Naive B cell (primary cell): ENCODE data around the gene SYT15. TPM values are rescaled to one million over a fixed set of nuclear protein-coding genes. Genes with fewer than 3 reads are reported as not detected.
"Not testable (repeated sequence)": the region's sequence is repeated elsewhere in the genome, so short reads cannot be mapped to it uniquely, and the experiment has no call there.

Source experiments
- ATAC-seq, 2 donors: fragments of 150-1000 bp; cut with Tn5 transposase; 2 replicates each; pipeline ENCODE4 v1.10.0; 2021; ENCODE audit warnings: low read depth in 2 of 2, mild to moderate bottlenecking in 2 of 2, moderate library complexity in 2 of 2
- DNase-seq: peaks from one replicate; pipeline ENCODE4 v3.0.0; 2022
- H3K27ac Mint-ChIP-seq, 6 donors: one replicate each; pipeline ENCODE4 v1.8.0; 2020 to 2022; ENCODE audit warnings: mild to moderate bottlenecking in 6 of 6, mixed read lengths in 6 of 6, moderate library complexity in 5 of 6, inconsistent platforms in 2 of 6
- H3K27me3 Mint-ChIP-seq, 3 donors: one replicate each; pipeline ENCODE4 v1.8.0; 2021 to 2022; ENCODE audit warnings: mixed read lengths in 3 of 3, mild to moderate bottlenecking in 1 of 3
- H3K36me3 Mint-ChIP-seq, 2 donors: one replicate each; pipeline ENCODE4 v1.8.0; 2020 to 2022; ENCODE audit warnings: mixed read lengths in 2 of 2, inconsistent platforms in 1 of 2, mild to moderate bottlenecking in 1 of 2
- H3K4me1 Mint-ChIP-seq, 3 donors: one replicate each; pipeline ENCODE4 v1.8.0; 2020 to 2022; ENCODE audit warnings: mixed read lengths in 3 of 3, inconsistent platforms in 1 of 3, mild to moderate bottlenecking in 1 of 3, moderate library complexity in 1 of 3
- H3K4me3 Mint-ChIP-seq, 8 donors: one replicate each; pipeline ENCODE4 v1.8.0; 2020 to 2022; ENCODE audit warnings: mild to moderate bottlenecking in 8 of 8, mixed read lengths in 8 of 8, moderate library complexity in 8 of 8, inconsistent platforms in 2 of 8
- H3K9me3 Mint-ChIP-seq, 7 donors: one replicate each; pipeline ENCODE4 v1.8.0; 2020 to 2022; ENCODE audit warnings: mixed read lengths in 7 of 7, mild to moderate bottlenecking in 5 of 7, inconsistent platforms in 2 of 7, moderate library complexity in 1 of 7
- polyA plus RNA-seq, 6 donors: library from polyadenylated mRNA; unstranded; fragments of 300-500 nt; fragmentation: Illumina TruSeq; gene quantifications; one replicate each; pipeline ENCODE4 v1.2.3, GENCODE V29; 2021; ENCODE audit warnings: low read depth in 6 of 6

SYT15 gene
- polyA plus RNA-seq, 6 donors from 2014 or later: 0.06 to 0.36 (median 0.07) TPM; not detected in 2

DNA sequence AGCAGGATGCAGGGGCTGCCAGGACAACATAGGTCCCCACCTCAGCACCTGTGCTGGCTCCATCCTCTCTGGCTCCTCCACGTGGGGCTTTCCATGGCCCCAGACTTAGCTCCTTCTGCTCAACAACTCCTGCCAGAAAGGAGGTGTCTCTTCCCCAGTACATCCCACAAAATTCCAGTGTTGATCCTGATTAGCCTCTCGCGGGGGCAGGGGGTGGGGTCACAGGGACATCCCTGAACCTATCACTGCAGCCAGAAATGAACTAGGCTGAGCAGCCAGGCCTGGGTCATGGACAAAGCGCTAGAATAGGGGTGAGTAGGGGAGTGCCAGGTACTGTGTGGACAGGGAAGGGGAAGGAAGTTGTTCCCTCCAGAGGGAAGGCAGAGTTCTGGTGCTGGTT is 5.0 kb upstream of the SYT15 start:
- H3K4me3 Mint-ChIP-seq, DNase-seq, ATAC-seq, H3K9me3 Mint-ChIP-seq, H3K4me1 Mint-ChIP-seq, H3K36me3 Mint-ChIP-seq, H3K27me3 Mint-ChIP-seq, H3K27ac Mint-ChIP-seq: not testable (repeated sequence)

DNA sequence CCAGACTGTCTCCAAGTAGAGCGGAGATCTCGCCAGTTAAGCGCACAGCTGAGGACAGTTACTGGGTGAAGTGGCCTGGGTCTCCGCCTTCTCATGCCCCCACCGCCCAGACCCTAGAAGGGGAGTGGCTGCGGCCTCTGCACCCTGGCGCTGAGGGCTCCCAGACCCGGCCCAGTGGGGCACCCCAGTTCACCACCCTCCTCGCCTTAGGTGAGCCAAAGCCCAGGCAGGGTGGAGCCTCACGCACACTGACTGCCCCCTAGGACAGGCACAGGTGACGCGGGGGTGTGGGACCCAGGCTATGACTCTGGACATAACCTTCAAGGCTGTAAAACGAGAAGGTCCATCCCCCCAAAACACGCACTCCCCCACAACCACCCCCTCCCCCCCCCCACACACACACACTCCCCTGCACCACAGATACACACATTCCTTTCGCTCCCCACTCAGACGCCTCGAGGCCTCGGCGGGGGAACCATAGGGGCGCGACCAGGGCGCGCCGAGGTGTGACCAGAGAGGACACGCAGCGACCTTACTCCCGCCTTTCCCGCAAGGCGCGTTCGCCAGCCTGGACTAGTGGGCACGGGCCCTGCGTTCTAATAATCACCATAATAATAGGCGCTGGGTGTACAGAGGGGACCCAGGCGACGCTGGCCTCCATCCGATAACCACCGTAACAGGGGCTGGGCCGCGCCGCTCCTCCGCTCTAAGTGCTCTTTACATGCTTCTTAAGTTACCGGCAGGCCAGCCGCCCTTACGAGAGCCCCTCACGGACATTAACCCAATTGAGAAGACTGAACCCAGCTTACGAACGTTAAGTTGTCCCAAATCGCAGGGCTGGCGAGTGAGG is 1.1 kb upstream of the SYT15 start:
- not testable (repeated sequence) for H3K4me1 Mint-ChIP-seq, DNase-seq, H3K36me3 Mint-ChIP-seq, H3K9me3 Mint-ChIP-seq, ATAC-seq, H3K27ac Mint-ChIP-seq, H3K4me3 Mint-ChIP-seq, H3K27me3 Mint-ChIP-seq

DNA sequence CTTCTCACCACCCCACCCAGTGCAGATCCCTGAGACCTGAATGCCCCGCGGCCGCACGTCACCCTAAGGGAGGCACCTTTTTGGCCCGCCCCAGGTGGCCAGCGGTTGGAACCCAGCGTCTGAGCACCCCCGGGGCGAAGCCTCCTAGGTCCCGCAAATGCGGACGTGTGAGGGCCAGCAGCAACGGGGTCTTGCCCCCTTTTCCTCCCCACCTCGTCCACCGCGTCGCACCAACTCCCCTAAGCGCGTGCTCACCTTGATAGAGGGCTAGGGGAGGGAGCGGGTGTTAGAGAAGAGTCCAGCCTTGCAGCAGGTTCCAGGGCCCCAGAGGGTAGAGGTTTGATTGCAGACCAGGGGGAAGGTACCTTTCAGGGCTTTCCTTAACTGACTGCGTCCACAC is 450 bp downstream of the SYT15 start:
- H3K27me3 Mint-ChIP-seq, H3K4me3 Mint-ChIP-seq, DNase-seq, H3K27ac Mint-ChIP-seq, H3K36me3 Mint-ChIP-seq, H3K4me1 Mint-ChIP-seq, ATAC-seq, H3K9me3 Mint-ChIP-seq: not testable (repeated sequence)

DNA sequence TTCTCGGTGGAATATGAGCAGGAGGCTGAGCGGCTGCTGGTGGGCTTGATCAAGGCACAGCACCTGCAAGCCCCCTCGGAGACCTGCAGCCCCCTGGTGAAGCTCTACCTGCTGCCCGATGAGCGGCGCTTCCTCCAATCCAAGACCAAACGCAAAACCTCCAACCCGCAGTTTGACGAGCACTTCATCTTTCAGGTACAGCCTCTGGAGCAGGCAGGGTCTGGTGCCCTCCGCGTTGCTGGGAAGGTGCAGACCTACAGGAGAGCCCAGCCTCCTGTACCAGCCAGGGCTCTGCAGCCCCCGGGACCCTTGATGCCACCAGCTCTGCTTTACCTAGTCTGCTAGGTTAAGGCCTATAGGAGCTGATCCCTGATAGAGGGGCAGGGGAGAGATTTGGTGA is 3.1 kb downstream of the SYT15 start:
- H3K27me3 Mint-ChIP-seq, ATAC-seq, H3K9me3 Mint-ChIP-seq, H3K4me1 Mint-ChIP-seq, H3K27ac Mint-ChIP-seq, H3K4me3 Mint-ChIP-seq, DNase-seq, H3K36me3 Mint-ChIP-seq: not testable (repeated sequence)

DNA sequence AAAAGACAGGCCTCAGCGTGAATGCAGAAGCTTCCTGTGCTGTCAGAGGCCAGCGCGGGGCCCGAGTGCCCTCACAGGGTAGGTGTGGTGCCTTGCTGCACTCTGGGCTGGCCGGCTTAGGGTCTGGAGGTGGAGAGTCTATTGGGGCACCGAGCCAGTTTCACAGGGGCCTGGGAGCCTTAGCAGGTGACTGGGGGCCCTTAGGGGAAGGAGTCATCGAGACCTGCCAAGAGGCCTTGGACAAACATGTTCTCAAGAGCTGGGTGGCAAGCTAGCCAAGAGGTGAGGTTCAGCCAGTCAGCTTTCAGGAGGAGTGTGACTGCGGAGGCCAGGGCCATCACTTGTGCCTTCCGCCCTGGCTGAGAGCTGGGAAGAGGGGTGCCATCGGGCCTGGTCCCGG is 3.6 kb downstream of the SYT15 start:
- H3K36me3 Mint-ChIP-seq, H3K4me1 Mint-ChIP-seq, H3K27ac Mint-ChIP-seq, H3K27me3 Mint-ChIP-seq, DNase-seq, H3K9me3 Mint-ChIP-seq, H3K4me3 Mint-ChIP-seq, ATAC-seq: not testable (repeated sequence)

DNA sequence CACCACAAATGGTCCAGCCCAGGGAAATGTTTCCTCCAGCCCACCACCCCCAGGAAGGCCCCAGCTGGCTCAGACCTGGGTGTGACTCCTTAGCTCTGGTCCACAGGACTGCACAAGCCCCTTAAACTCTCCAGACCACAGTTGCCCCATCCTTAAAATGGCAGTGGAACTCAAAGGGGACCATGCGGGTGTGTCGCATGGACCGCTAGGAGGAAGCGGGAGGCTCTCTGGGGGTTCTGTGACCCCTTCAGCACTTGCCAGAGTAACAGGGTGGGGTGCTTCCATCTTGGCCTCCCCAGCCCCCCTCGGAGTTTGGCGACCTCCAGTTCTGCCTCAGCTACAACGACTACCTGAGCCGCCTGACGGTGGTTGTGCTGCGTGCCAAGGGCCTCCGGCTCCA is 5.3 kb downstream of the SYT15 start:
- not testable (repeated sequence) for H3K27ac Mint-ChIP-seq, DNase-seq, H3K4me3 Mint-ChIP-seq, ATAC-seq, H3K4me1 Mint-ChIP-seq, H3K27me3 Mint-ChIP-seq, H3K9me3 Mint-ChIP-seq, H3K36me3 Mint-ChIP-seq

DNA sequence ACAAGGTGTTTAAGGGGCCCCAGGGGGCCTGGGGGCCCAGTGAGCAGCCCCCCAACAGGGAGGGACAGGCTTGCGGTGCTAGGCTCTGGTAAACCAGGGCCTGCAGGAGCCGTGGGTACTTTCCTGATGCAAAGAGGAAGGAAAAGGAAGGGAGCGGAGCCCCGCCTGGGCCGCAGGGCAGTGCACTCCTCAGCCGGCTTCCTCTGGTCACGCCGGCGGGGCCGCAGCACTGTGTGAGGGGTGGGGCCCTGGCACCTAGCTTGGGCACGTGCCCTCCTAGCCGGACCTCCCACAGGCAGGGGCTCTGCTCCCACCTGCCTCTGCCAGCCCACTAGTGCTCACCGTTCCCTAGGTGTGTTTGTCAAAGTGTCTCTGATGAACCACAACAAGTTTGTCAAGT is 6.3 kb downstream of the SYT15 start:
- ATAC-seq, H3K36me3 Mint-ChIP-seq, H3K4me1 Mint-ChIP-seq, H3K27ac Mint-ChIP-seq, H3K9me3 Mint-ChIP-seq, DNase-seq, H3K27me3 Mint-ChIP-seq, H3K4me3 Mint-ChIP-seq: not testable (repeated sequence)

DNA sequence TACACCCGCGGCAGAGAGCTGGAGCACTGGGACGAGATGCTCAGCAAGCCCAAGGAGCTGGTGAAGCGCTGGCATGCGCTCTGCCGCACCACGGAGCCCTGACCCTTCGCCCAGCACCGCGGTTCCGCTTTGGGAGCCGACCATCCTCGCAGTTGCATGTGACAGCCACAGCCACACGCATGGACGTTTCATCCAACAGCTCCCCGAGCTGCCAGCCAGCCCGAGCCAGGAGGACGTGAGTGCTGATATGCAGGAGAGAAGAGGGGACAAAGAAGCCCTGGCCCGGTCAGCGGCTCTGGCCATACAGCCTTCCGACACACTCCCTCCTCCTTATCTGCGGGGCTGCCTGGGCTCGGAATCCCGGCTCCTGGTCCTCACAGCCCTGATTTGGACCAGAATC is 8.6 kb downstream of the SYT15 start:
- H3K27ac Mint-ChIP-seq, H3K27me3 Mint-ChIP-seq: not testable (repeated sequence)

DNA sequence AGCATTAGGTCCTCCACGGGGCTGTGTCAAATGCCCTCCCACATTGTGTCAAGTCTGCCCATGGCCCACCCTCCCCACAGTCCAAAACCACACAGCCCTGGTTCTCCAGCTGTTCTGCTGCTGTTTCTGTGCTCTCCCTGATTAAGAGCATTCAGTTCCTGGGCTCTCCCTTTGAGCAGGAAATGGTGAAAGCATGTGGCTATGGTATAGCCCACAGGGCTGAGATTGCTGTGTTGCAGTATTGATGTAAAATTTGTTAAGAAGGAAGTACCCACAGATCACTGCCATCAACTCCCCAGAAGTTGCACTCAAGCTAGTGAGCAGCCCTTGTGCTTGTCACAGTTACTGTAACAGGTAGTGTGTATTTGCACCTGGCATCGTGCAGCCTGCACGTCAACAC is 9.3 kb downstream of the SYT15 start:
- not testable (repeated sequence) for H3K9me3 Mint-ChIP-seq, DNase-seq, H3K27me3 Mint-ChIP-seq, H3K4me1 Mint-ChIP-seq, H3K27ac Mint-ChIP-seq, H3K4me3 Mint-ChIP-seq, H3K36me3 Mint-ChIP-seq, ATAC-seq

More for the DNA sequence above, 8.6 kb downstream of the SYT15 start:
- not testable (repeated sequence) for H3K4me1 Mint-ChIP-seq, H3K36me3 Mint-ChIP-seq, H3K9me3 Mint-ChIP-seq, DNase-seq, ATAC-seq, H3K4me3 Mint-ChIP-seq

DNA sequence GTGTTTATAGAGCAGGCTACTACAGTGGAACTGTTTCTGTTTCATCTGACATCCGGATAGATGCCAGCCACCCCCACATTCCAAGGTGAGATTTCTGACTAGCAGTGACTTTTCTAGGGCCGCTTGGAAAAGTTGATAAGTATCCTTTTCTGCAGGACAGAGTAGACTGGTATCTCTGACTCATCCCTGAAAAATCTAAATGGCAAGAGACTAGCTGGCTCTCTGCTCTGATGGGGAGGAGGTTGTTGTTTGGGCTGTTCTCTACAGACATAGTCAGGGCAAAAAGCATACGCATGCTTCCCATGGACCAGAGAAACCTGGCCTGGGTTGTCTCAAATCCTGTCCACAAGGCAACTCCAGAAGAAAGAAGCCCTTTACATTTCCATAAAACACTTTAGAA is 10.7 kb downstream of the SYT15 start:
- not testable (repeated sequence) for ATAC-seq, H3K27ac Mint-ChIP-seq, H3K4me3 Mint-ChIP-seq, H3K36me3 Mint-ChIP-seq, H3K9me3 Mint-ChIP-seq, H3K27me3 Mint-ChIP-seq, H3K4me1 Mint-ChIP-seq, DNase-seq

DNA sequence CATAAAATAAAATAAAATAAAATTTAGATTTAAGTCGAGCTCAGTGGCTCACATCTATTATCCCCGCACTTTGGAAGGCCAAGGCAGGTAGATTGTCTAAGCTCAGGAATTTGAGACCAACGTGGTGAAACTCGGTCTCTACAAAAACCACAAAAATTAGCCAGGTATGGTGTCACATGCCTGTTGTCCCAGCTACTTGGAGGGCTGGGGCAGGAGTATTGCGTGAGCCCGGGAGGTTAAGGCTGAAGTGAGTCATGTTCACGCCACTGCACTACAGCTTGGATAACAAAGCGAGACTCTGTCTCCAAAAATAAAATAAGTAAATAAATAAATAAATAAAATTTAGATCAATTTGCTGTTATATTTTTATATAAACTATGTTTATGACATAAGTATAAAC is 12.1 kb downstream of the SYT15 start:
- H3K4me3 Mint-ChIP-seq, H3K27me3 Mint-ChIP-seq, DNase-seq, H3K36me3 Mint-ChIP-seq, H3K27ac Mint-ChIP-seq, H3K9me3 Mint-ChIP-seq, H3K4me1 Mint-ChIP-seq, ATAC-seq: not testable (repeated sequence)

DNA sequence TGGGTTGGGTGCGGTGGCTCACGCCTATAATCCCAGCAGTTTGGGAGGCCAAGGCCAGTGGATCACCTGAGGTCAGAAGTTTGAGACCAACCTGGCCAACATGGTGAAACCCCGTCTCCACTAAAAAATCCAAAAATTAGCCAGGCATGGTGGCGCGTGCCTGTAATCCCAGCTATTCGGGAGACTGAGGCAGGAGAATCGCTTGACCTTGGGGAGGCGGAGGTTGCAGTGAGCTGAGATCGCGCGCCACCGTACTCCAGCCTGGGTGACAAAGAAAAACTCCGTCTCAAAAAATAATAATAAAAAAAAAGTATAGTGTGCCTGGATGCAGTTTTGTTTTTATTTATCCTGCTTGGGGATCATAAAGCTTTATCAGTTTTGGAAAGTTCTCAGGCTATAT is 14.4 kb downstream of the SYT15 start:
- not testable (repeated sequence) for H3K36me3 Mint-ChIP-seq, H3K27ac Mint-ChIP-seq, ATAC-seq, H3K9me3 Mint-ChIP-seq, H3K4me1 Mint-ChIP-seq, H3K27me3 Mint-ChIP-seq, DNase-seq, H3K4me3 Mint-ChIP-seq

DNA sequence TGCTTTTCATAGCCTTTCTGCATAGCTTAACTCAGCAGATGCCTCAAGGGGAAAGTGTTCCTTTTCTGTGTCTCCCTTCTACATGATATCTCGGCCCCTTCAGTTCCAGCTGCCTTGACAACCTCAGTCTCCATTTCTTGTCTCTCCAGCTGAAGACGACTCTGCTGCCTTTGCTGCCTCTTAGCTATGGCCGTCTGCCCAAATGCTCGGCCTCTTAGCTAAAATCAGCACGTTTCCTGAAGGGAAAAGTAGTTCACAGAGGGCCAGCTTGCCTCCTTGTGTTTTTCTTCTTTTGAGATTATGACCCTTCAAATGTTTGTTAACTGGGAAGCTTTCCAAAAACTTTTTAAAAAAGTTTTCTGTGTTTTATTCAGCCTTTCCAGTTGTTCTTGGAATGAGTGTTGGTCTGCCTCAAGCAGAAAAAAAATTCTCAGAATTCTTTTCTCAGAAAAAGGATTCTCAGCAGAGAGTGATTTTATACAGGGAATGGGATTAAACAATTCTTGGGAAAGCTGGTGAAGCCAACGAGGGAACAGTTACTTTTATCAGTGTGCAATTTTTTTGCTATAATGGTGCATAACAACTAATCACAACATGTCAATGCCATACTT is 15.6 kb downstream of the SYT15 start:
- not testable (repeated sequence) for H3K27ac Mint-ChIP-seq, H3K9me3 Mint-ChIP-seq, H3K4me3 Mint-ChIP-seq, ATAC-seq, H3K36me3 Mint-ChIP-seq, DNase-seq, H3K4me1 Mint-ChIP-seq, H3K27me3 Mint-ChIP-seq

DNA sequence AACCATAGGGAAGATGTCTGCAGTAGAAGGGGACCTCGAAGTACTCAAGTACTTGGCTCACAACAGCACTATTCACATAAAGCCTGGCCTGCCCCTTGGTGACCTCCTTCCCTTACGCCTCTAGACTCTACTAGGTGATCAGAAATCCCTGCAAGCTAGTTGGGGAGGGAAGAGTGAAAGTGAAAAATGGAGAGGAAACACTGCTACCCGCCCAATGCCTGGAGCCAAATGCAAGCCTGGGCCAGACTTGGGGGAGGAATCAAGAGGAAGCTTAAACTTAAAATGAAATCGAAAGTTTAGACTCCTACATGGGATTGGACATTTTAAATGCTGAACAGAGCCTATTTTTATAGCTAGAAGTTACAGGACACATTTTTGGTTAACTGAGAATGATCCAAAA is 17.6 kb downstream of the SYT15 start:
- not testable (repeated sequence) for H3K36me3 Mint-ChIP-seq, H3K9me3 Mint-ChIP-seq, H3K27me3 Mint-ChIP-seq, DNase-seq, H3K4me1 Mint-ChIP-seq, H3K27ac Mint-ChIP-seq, ATAC-seq, H3K4me3 Mint-ChIP-seq
